ENCODE results near the gene ZNF814. TPM values are rescaled to one million over a fixed set of nuclear protein-coding genes. Genes with fewer than 3 reads are reported as not detected.

ZNF814 gene
- total RNA-seq, 3 donors from 2014 or later = 21.7 to 30.6 (median 22.0) TPM

Other genes with a start within 250 kb of the ZNF814 start
- not detected for gene ZSCAN4, start 220.1 kb downstream of the ZNF814 start, total RNA-seq
- gene ZNF551, start 207.1 kb downstream of the ZNF814 start, total RNA-seq = 1 to 10 TPM; 8.7 to 9.7 (median 9.2) TPM
- gene ZNF154, start 179.8 kb downstream of the ZNF814 start, total RNA-seq = 1 to 10 TPM; 1.3 to 2.1 (median 1.6) TPM
- 1 to 10 TPM; 4.0 to 6.9 (median 5.9) TPM for gene ZNF671, start 161.4 kb downstream of the ZNF814 start, total RNA-seq
- 1 to 10 TPM; 5.5 to 7.6 (median 5.7) TPM for gene ZNF776, start 142.2 kb downstream of the ZNF814 start, total RNA-seq
- gene ZNF586, start 119.4 kb downstream of the ZNF814 start, total RNA-seq = 10 to 100 TPM; 14.7 to 17.6 (median 15.5) TPM
- 1 to 10 TPM; 6.4 to 7.9 (median 6.6) TPM for gene ZNF552, start 74.1 kb downstream of the ZNF814 start, total RNA-seq
- gene ZNF587B, start 58.7 kb downstream of the ZNF814 start, total RNA-seq = 10 to 100 TPM; 22.6 to 29.1 (median 27.9) TPM
- 10 to 100 TPM; 17.9 to 22.1 (median 20.8) TPM for gene ZNF587, start 39.2 kb downstream of the ZNF814 start, total RNA-seq
- 1 to 10 TPM; 4.7 to 6.8 (median 6.0) TPM for gene ZNF417, start 27.6 kb upstream of the ZNF814 start, total RNA-seq
- 1 to 10 TPM; 1.5 to 1.8 (median 1.8) TPM for gene ZNF418, start 46.4 kb upstream of the ZNF814 start, total RNA-seq
- gene ZNF256, start 58.7 kb upstream of the ZNF814 start, total RNA-seq = 1 to 10 TPM; 4.7 to 6.4 (median 5.2) TPM
- not detected for gene C19orf18, start 85.5 kb upstream of the ZNF814 start, total RNA-seq
- 1 to 10 TPM; 3.1 to 4.2 (median 4.0) TPM for gene ZNF606, start 113.8 kb upstream of the ZNF814 start, total RNA-seq
- not detected for gene ZSCAN1, start 145.0 kb upstream of the ZNF814 start, total RNA-seq
- under 1 TPM; 0.27 to 0.48 (median 0.37) TPM for gene ZNF135, start 170.2 kb upstream of the ZNF814 start, total RNA-seq
- 10 to 100 TPM in 1 of 3 donors, 1 to 10 TPM in 2; 7.6 to 11.7 (median 9.5) TPM for gene ZSCAN18, start 209.2 kb upstream of the ZNF814 start, total RNA-seq